ENCODE results near the gene GAS2L2.
"Not testable (repeated sequence)": the region's sequence is repeated elsewhere in the genome, so short reads cannot be mapped to it uniquely, and the experiment has no call there.

The GAS2L2 gene

DNA sequence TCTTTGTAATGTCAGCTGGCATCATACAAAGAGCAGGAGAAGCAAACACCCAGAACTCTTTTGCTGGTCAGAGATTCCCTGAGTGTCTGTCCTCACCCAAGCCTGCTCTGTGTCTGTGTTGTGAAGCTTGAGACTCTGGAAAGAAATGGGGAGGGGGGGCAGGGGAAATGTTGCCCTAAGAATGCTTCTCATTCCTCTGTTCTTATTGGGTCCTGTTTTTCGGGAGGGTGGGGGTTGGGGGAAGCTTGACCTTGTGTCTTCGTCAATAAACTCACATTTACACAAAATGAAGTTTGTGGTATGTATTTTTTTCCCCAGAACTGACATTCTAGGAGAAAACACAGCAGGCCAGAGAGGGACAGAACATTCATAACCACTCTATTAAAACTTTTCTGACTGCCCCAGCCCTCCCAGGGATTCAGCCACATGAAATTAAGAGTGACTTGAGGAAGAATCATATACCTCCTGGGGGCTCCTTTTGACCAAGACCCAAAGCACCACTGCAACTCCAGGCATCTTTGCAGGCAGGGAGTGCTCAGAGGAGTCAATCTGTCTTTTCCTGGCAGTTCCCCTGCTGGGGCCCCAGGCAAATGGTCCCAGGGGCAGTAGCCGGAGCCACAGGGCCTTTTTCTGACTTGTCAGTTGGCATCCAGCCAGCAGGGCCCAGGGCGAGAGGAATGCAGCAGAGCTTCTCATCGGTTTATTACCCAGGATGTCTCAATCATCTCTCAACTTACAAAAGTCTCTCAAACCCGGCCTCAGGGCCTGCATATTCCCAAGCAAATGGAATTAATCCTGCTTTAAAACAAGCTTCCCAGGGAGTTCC lies 26.7 kb downstream of the GAS2L2 start:
- DNase-seq: no peak

DNA sequence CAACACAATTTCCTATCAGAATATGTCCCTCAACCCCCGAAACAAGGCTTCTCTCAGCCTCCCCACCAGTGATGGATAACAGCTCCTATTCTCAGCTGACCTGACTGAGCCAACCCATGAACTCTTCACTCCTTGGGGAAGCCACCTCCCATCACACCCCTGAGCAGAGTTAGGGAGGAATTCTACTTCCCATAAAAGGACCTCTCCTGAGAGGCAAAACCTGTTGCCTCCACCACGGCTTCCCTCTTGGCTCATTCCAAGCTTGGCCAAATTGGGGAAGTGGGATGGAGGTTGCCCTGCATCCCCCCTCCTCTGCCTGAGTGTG lies 27.3 kb downstream of the GAS2L2 start:
- DNase-seq: no peak

DNA sequence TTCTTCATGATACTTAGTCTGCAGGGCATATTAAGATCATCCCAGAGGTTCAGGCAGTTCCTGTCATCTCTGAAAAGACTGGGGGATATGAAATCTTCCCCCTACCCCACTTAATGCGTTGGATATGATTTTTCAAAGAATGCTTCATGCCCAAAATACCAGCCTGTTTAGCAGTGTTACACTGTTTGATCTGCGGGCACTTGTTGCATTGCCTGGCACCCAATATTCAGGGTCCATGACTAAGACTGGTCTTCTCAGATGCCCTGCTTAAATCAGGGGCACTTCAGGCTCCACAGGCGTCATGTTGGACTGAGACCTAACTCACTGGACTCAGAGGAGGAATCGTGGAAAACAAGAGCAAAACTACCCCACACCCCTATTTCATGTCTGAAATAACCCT lies 28.0 kb downstream of the GAS2L2 start:
- no peak for DNase-seq

DNA sequence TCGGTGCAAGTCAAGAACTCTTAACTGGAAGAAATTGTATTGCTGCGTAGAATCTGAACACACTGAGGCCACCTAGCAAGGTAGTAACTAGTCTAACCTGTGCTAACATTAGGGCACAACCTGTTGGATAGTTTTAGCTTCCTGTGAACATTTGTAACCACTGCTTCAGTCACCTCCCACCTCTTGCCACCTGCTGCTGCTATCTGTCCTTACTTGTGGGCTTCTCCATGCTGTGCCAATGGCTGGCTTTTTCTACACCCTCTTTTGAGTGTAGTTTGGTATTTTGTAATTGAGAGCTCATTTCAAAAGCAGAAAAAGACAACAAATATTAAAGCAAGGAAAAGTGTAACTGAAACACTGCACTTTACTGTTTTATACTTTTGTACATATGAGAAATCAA lies 29.3 kb downstream of the GAS2L2 start:
- no peak for DNase-seq

DNA sequence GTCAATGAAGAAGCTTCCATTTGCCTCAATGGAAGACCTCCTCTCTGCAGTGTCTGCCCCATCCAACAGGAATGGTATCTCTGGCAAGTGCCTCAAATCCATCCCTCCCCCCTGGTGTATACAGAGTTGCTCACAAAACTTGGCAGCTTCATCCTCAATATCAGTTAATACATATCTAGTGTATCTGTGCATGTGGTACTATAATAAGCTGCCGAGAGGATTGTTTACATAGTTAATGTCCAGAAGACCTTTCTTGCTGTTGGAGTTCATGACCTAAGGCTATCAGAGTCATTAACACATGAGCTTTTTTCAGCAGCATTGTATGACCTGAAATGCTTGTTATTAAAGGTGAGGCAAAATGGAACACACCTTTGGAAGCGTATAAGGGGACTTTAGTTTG lies 35.6 kb downstream of the GAS2L2 start:
- DNase-seq: no peak

DNA sequence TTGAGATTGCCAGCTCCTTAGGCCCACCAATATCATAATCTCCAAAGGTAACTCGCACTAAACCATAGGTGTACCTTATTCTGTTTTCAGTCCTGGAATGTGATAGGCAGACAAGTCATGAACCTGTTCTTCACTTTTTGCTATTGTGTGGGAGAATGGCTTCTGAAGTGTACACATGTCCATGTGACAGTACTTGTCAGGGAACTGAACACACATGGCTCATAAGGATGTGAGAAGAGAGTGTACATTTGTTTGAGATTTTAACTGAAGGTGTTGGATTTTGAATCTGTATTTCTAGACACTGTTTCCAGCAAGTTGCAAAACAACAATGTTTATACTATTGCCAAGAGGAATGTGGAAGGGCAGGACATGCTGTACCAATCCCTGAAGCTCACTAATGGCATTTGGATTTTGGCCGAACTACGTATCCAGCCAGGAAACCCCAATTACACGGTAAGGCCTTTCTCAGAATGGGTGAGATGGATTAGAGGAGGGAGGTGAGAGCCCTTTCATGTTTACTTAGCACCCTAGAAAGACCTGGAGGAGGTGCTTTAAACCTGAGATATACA lies 36.1 kb downstream of the GAS2L2 start:
- no peak for DNase-seq

DNA sequence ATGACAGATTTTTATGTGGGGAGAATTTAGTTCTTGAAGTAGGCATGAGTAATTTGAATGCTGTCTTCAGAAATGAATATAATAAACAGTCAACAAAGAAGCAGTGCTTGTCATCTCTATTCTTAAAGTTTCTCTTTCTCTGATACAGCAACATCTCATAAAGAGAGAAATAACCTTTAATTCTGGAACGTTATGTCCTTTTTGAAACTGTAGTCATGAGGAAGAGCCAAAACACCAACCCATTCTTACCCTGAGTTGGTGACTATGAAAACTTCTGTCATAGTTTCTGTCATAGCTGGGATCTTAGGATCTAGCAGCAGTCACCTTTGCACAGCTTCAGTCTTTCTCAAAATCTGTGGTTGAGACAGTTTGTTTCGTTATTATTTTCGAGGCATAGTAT lies 36.9 kb downstream of the GAS2L2 start:
- DNase-seq: no peak

DNA sequence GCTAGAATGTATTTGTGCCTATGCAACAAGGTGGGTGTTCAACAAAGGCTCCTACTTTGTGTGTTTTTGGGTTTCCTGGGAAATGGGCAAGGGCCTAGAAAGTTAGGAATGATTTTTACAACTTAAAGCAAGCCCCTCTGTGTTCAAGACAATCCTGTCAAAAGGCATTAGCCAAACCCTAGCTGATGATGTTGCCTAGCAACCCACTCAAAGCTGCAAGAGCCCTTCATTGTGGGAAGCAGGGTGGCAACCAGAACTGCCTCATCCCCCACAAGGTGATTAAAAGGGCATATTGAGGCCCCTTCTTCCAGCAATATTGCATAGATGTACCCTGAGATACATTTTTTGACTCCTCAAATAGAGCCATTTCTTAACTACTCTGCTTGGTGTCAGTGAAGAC lies 37.6 kb downstream of the GAS2L2 start:
- no peak for DNase-seq

DNA sequence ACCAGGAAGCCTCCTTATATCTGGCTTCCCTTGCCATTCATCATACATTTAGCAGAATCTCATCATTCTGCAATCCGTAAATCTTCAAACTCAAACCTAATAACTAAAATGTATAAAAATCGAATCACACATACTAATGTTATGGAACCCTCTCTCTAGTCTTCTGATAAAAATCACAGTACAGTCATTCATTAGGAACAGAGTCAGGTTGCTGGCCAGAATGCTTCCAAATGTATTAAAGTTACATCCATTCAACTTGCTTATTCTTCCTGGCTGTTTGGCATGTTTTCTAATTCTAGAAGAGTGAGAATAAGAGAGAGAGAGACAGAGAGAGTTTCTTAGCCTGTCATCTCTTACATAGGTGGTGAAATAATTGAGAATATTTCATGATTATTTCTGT lies 38.1 kb downstream of the GAS2L2 start:
- no peak for DNase-seq

DNA sequence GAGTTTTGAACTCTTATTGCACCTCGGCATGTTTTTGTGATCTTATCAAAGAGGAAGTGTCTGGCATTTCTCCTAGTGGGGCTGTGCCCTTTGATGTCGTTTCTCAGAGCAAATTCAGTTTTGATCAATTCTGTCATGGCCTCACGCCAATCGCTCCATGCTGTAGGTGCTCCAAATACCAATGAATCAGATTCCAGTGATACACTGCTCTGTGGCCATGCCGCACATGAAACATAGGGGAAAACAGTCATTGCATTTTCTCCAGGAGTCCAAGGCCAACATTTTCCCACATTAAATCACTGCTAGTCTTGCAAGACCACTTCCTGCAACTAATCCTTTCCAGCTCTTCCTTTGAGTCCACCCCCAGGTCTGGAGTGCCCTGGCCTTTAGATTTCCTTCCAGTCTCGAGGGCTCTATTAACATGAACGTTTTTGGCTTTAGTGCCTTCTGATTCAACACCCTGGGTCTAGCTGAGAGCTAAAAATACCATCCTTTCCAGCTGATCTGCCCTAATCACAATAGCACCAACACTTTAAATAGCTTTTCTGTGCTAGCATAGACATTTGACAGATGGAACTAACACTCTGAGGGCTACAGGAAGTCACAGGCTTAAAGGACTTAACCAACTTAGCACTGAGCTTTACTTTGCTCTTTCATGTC lies 39.8 kb downstream of the GAS2L2 start:
- no peak for DNase-seq

DNA sequence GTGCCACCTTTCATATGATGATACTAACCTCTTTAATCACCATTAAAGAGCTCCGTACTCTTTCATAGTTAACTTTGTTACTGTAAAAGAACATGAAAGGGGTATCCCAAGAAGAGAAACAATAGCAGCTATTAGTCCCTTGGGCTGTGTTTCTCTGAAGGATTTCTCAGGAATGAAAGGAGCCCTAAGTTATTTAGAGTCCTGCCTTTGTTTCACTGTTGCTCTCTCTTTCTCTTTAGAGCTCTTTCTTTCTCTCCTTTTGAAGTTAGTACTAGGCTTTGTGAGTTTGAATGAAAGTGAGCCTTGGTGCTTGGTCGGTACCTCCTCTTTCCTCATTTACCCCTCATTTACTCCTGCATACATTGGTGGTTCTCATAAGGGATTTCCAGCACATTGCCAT lies 42.1 kb downstream of the GAS2L2 start:
- DNase-seq: no peak

DNA sequence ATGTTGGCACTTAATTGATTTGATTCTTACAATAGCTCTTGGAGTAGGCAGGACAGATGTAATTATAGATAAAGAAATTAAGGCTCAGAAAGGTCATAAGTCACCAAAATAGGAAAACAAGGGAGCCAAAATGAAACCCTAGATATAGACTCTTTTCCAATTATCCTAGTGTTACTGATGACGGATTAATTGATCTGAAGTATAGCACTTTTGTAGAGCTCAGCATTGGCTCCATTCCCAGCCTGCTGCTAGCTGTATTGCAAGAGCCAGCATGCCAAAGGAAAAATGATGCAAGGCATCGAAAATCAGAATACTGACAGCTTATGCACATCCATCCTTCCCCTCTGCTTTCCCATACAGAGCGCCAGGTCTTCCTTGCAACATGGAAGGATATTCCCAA lies 43.2 kb downstream of the GAS2L2 start:
- peak; percentile 57 for DNase-seq

DNA sequence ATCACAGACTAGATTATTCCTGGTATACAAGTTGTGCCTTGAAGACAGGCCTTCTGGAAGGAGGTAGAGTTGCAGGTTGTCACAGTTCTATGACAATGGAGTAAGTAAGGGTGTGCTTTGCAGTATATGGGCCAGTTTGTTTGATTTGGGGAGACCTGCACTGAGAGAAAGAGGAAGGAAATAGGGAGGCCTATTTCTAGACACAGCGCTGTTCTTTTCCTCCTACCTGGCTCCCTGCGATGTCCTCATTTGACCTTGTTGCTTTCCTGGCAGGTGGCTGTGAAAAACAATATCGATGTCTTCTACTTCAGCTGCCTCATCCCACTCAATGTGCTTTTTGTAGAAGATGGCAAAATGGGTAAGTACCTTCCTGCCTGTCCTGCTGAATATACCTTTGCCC lies 44.1 kb downstream of the GAS2L2 start:
- no peak for DNase-seq

DNA sequence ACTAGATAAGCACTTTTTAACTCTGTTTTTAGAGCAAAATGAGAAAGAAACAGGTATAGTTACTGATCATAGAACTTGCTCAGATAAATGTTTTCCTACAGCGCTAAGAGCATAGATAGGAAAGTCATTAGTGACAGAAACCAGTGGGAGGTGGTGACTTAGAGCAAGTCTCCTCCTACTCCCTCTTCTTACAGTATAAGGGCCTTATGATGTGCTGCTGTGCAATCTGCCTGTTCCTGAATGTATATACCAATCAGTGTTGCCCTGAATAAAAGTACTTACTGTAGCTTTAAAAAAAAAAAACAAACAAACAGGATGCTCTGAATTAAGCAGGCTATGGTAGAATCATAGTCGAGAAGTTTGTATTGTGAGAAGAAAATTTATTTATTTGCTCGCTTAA lies 44.9 kb downstream of the GAS2L2 start:
- DNase-seq: no peak

DNA sequence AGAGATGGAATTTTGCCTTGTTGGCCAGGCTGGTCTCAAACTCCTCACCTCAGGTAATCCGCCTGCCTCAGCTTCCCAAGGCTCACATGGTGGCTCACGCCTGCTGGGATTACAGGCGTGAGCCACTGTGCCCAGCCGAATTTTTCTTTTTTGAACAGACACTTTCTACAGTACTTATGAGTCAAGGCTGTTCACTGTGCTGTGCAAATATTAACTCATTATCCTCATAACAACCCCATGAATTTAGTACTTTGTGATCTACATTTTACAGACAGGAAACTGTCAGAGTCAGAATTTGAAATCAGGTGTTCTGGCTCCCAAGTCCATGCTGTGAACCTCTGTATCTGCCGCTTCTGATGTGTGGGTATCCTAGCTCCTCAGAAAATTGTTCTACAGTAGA lies 47.3 kb downstream of the GAS2L2 start:
- DNase-seq: no peak

DNA sequence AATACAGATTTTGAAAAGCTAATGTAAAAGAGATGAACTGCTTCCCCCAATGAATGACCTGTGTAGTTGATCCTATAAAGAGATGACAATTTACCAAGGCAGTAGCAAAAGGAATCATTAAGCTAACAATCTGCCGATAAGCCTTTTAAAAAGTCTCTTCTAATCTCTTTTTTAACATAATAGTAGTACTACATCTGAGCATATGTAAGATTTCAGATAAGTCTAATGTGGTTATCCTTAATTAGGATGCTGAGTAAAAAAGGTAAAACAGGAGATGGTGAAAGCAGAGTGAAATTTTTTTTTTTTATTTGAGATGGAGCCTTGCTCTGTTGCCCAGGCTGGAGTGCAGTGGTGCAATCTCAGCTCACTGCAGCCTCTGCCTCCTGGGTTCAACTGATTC lies 47.8 kb downstream of the GAS2L2 start:
- no peak for DNase-seq

DNA sequence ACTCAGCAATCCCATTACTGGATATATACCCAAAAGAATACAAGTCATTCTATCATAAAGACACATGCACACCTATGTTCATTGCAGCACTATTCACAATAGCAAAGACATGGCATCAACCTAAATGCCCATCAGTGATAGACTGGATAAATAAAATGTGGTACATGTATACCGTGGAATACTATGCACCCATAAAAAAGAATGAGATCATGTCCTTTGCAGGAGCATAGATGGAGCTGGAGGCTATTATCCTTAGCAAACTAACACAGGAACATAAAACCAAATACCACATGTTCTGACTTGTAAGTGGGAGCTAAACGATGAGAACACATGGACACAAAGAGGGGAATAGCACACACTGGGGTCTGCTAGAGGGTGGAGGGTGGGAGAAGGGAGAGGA lies 49.7 kb downstream of the GAS2L2 start:
- not testable (repeated sequence) for DNase-seq

DNA sequence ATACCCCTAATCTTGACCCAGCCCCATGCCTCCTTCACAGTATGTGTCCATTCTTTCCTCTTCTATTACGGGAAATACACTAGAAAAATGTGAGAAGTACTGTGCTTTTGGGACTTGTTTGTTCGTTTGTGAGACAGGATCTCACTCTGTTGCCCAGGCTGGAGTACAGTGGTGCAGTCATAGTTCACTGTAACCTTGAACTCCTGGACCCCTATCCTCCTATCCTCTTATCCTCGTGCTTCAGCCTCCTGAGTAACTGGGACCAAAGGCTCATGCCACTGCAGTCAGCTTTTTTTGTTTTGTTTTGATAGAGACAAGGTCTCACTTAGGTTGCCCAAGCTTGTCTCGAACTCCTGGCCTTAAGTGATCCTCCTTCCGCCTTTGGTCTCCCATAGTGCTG lies 51.5 kb downstream of the GAS2L2 start:
- DNase-seq: no peak

DNA sequence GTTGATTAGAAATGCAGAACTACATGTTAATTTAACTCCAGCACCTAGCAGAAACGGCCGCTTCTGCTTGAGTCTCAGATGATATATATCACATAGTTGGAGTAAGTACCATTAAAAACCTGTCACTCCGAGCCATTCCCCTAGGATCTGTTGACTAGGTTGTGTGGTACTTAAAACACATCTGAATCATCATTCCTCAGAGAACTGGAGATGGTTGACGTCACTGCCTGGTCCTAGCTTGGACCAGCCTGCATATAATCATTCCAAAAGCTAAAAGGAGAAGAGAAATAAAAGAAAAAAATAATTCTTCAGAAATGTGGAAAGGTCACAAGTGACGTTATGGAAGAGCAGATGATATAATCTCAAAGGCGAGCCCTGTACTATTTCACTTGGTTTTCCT lies 52.9 kb downstream of the GAS2L2 start:
- DNase-seq: no peak

DNA sequence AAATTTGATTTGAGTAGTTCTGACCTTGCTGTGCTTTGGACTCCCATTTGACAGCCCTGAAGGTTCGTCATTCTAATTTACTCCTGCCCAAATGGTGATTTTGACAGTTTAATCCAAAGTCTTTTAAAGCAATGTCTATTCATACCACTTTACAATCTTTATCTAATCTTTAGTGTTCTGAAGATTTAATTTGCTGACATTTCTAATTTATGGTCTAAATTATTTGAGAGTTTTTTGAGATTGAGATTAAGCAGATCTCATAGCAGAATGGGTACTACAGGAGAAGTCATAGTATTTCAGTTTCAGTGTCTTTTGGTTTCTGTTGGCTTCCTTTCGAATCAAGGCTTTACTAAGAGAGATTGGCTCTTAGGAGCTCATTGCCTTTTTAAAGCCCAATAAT lies 54.2 kb downstream of the GAS2L2 start:
- no peak for DNase-seq

DNA sequence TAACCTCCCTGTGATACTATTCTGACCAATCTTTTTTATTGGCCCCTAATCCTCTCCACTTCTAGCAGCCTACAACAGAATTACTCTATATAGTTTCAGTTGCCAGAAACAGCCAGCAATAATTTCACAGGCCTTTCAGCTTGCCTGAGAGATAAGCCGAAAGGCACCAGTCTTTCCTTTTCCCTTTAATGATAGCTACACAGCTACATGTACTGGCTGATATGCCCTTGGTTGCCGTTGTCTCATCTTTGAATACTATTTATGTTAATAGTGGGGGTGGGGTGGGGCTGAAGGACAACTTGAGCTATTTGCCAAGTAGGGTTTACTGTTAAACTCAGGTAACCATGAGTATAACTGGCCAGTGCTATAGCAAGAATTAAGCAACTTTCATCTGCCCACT lies 57.4 kb downstream of the GAS2L2 start:
- no peak for DNase-seq

DNA sequence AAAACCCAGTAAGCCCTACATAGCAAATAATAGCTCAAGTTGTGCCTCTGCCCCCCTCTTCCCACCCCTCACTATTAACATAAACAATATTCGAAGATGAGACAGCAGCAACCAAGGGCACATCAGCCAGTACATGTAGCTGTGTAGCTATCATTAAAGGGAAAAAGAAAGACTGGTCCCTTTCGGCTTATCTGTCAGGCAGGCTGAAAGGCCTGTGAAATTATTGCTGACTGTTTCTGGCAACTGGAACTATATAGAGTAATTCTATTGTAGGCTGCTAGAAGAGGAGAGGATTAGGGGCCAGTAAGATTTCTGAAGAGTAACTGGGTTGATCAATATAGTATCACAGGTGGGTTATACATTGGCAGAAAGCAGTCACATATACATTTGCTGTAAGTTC lies 58.1 kb downstream of the GAS2L2 start:
- no peak for DNase-seq

Data from NCI-H1105 (cell line).